ENCODE measurements around the gene DCT.

DNA sequence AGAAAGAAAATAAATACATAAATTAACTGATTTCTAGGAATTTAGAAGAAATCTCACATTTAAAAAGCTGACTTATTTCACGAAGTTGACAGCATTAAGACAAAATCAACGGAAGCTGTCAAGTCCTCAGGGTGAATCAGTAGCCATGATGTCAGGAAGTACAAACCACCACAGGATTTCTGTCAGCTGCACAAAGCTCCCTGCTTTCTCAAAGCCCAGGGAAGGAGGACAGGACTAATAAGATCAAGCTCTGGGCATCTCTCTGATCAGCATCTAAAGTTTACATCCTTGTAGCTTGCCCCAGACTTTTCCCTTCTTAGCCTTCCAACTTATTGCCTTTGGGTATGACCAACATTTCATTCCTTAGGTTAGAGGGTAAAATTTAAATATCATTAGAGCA, 9.4 kb downstream of the DCT start:
- no peak for TF ChIP-seq TCF7L2 (IDR thresholded peaks at IDR 0.05; ENCODE audit: borderline replicate concordance, extremely low read depth, insufficient read depth, insufficient read length)
- no peak for TF ChIP-seq CTCF (IDR thresholded peaks at IDR 0.05 in 2 of 3, conservative IDR thresholded peaks at IDR 0.05 in 1 of 3; ENCODE audit: borderline replicate concordance in 1 of 3, insufficient read depth in 1 of 3, low read depth in 2 of 3, low read length in 2 of 3)

Data from HCT116 (cell line).